ENCODE measurements around the gene IGF2BP2. TPM values are rescaled to one million over a fixed set of nuclear protein-coding genes. Genes with fewer than 3 reads are reported as not detected.

IGF2BP2 gene
- total and polyA plus RNA-seq, 4 donors: 7.8 to 92.6 (median 11.8) TPM

GRCh38 chr3:185744997-185745843 lies 79.6 kb downstream of the IGF2BP2 start:
- 17 to 31% methylated on average over 12 of the region's 12 CpGs for WGBS, 2 donors
- Histone ChIP-seq H3K4me3 (no peak overlapping the region), H3K4me1 (ENCODE audit: control insufficient read depth in 5 of 5, insufficient read depth in 5 of 5, low read length in 5 of 5) (peaks cover 0 to 18% (median 7%) of the 10 kb centered on the region in 5 donors), H3K27ac (ENCODE audit: low read depth in 1 of 2, low read length in 1 of 2) (no peak overlapping the region), H3K27me3 (ENCODE audit: control insufficient read depth in 3 of 3, insufficient read depth in 3 of 3, low read length in 2 of 3) (no peaks in the 10 kb centered on the region), H3K9ac (ENCODE audit: insufficient read depth in 1 of 2, low read length in 2 of 2) (peak overlapping the region; percentile 5 to 11), H3K9me3 (ENCODE audit: control insufficient read depth in 4 of 4, insufficient read depth in 3 of 4, low read length in 3 of 4) (no peaks in the 10 kb centered on the region), H3K36me3 (ENCODE audit: control insufficient read depth in 4 of 4, insufficient read depth in 4 of 4, low read length in 4 of 4) (no peaks in the 10 kb centered on the region)
- no peak for ATAC-seq (ENCODE audit: insufficient read depth, low FRiP score)
- peak; percentile 28 to 69 (median 62) for DNase-seq
- no peak for TF ChIP-seq CTCF (IDR thresholded peaks at IDR 0.05; ENCODE audit: control extremely low read depth, extremely low read depth)

GRCh38 chr3:185741586-185741985 lies 83.3 kb downstream of the IGF2BP2 start:
- Histone ChIP-seq H3K4me1 (ENCODE audit: control insufficient read depth in 5 of 5, insufficient read depth in 5 of 5, low read length in 5 of 5) (peaks cover 3 to 38% (median 13%) of the 10 kb centered on the region in 5 donors), H3K9me3 (ENCODE audit: control insufficient read depth in 4 of 4, insufficient read depth in 3 of 4, low read length in 3 of 4) (no peaks in the 10 kb centered on the region), H3K36me3 (ENCODE audit: control insufficient read depth in 4 of 4, insufficient read depth in 4 of 4, low read length in 4 of 4) (no peaks in the 10 kb centered on the region), H3K27ac (ENCODE audit: low read depth in 1 of 2, low read length in 1 of 2) (no peak overlapping the region), H3K9ac (ENCODE audit: insufficient read depth in 1 of 2, low read length in 2 of 2) (no peak overlapping the region), H3K27me3 (ENCODE audit: control insufficient read depth in 3 of 3, insufficient read depth in 3 of 3, low read length in 2 of 3) (no peaks in the 10 kb centered on the region), H3K4me3 (no peak overlapping the region)
- no peak for DNase-seq
- ATAC-seq (ENCODE audit: insufficient read depth, low FRiP score): no peak
- no peak for TF ChIP-seq CTCF (IDR thresholded peaks at IDR 0.05; ENCODE audit: control extremely low read depth, extremely low read depth)
- WGBS, 2 donors: 91 to 93% methylated on average over 2 of the region's 2 CpGs

GRCh38 chr3:185740133-185740532 lies 84.7 kb downstream of the IGF2BP2 start:
- DNase-seq (no peak), ATAC-seq (ENCODE audit: insufficient read depth, low FRiP score) (no peak)
- Histone ChIP-seq H3K27me3 (ENCODE audit: control insufficient read depth in 3 of 3, insufficient read depth in 3 of 3, low read length in 2 of 3) (no peaks in the 10 kb centered on the region), H3K4me3 (no peak overlapping the region), H3K9ac (ENCODE audit: insufficient read depth in 1 of 2, low read length in 2 of 2) (no peak overlapping the region), H3K4me1 (ENCODE audit: control insufficient read depth in 5 of 5, insufficient read depth in 5 of 5, low read length in 5 of 5) (peaks cover 3 to 33% (median 8%) of the 10 kb centered on the region in 5 donors), H3K9me3 (ENCODE audit: control insufficient read depth in 4 of 4, insufficient read depth in 3 of 4, low read length in 3 of 4) (no peaks in the 10 kb centered on the region), H3K27ac (ENCODE audit: low read depth in 1 of 2, low read length in 1 of 2) (no peak overlapping the region), H3K36me3 (ENCODE audit: control insufficient read depth in 4 of 4, insufficient read depth in 4 of 4, low read length in 4 of 4) (no peaks in the 10 kb centered on the region)
- TF ChIP-seq CTCF (IDR thresholded peaks at IDR 0.05; ENCODE audit: control extremely low read depth, extremely low read depth): no peak
- 85 to 88% methylated on average over 1 of the region's 1 CpG for WGBS, 2 donors
